GM12872 (cell line): ENCODE data around the gene MRPS18B.

Experiments used
- CTCF ChIP-seq: IDR thresholded peaks from 3 replicates; pipeline ENCODE4 v1.5.1; 2011; ENCODE audit warnings: low read depth, mild to moderate bottlenecking, low read length, moderate library complexity; ENCODE audit not compliant: insufficient read depth

The MRPS18B gene

GRCh38 chr6:30614044-30614842, 3.4 kb upstream of the MRPS18B start:
- TF ChIP-seq CTCF: no peak

- no peak for TF ChIP-seq CTCF
Observed at GRCh38 chr6:30614843-30615218, 2.8 kb upstream of the MRPS18B start.

- no peak for TF ChIP-seq CTCF
Observed at GRCh38 chr6:30615219-30615957, 2.3 kb upstream of the MRPS18B start.

- no peak for TF ChIP-seq CTCF
Observed at GRCh38 chr6:30615958-30616810, 1.5 kb upstream of the MRPS18B start.

GRCh38 chr6:30616811-30617564, 652 bp upstream of the MRPS18B start, which contains the start of gene PPP1R10:
Gene PPP1R10 (minus strand): TSS chr6:30617243. CDS start chr6:30609944, 7,299 bp downstream.
- no peak for TF ChIP-seq CTCF

GRCh38 chr6:30618270-30618797, 694 bp downstream of the MRPS18B start:
- TF ChIP-seq CTCF: no peak
